Lower lobe of right lung (tissue), 2 donors: Measurements from ENCODE around the gene RBM20. TPM values are rescaled to one million over a fixed set of nuclear protein-coding genes. Genes with fewer than 3 reads are reported as not detected.
"Not testable (repeated sequence)": the region's sequence is repeated elsewhere in the genome, so short reads cannot be mapped to it uniquely, and the experiment has no call there.

ENCODE experiments used
- ATAC-seq, 2 donors: fragments of 200-7000 bp; cut with Tn5 transposase; one replicate each; pipeline ENCODE4 v1.9.1; 2020 to 2022; ENCODE audit warnings: mild to moderate bottlenecking in 2 of 2, moderate library complexity in 2 of 2
- DNase-seq: peaks from one replicate; pipeline ENCODE4 v3.0.0-alpha.2; 2020
- H3K27ac ChIP-seq: fragments of 200-600 bp; one replicate; pipeline ENCODE4 v1.8.0; 2022
- H3K27me3 ChIP-seq: fragments of 200-600 bp; one replicate; pipeline ENCODE4 v1.8.0; 2022; ENCODE audit warnings: low read depth
- H3K36me3 ChIP-seq: fragments of 200-600 bp; one replicate; pipeline ENCODE4 v1.8.0; 2022; ENCODE audit warnings: mild to moderate bottlenecking
- H3K4me1 ChIP-seq: fragments of 200-600 bp; one replicate; pipeline ENCODE4 v1.8.0; 2022
- H3K4me3 ChIP-seq: fragments of 200-600 bp; one replicate; pipeline ENCODE4 v1.8.0; 2022; ENCODE audit warnings: mild to moderate bottlenecking
- H3K9me3 ChIP-seq: fragments of 200-600 bp; one replicate; pipeline ENCODE4 v1.8.0; 2022
- intact Hi-C: fragments of 100-400 bp; cut with DNase I; formaldehyde crosslinking; loops from one replicate; pipeline ENCODE4 v1.11.0; 2022
- total RNA-seq: library from RNA; stranded (reverse); fragmentation: NEBNext Ultra II Directional; extraction: Animal tissue kit (Norgen Biotek cat#: 25700); gene quantifications from one replicate; pipeline ENCODE4 v1.2.1, GENCODE V29; 2021
- TF ChIP-seq, protein P1 (sequence below): fragments of 200-600 bp; IDR thresholded peaks from one replicate; pipeline ENCODE4 v1.8.0; 2022; ENCODE audit warnings: antibody characterized with exemption, mild to moderate bottlenecking
- donor health status: DM: no; HTN: yes; CAD: no; lungs with severe emphysema.

The RBM20 gene
- total RNA-seq, 1 donor from 2014 or later: 1.0 TPM

DNA sequence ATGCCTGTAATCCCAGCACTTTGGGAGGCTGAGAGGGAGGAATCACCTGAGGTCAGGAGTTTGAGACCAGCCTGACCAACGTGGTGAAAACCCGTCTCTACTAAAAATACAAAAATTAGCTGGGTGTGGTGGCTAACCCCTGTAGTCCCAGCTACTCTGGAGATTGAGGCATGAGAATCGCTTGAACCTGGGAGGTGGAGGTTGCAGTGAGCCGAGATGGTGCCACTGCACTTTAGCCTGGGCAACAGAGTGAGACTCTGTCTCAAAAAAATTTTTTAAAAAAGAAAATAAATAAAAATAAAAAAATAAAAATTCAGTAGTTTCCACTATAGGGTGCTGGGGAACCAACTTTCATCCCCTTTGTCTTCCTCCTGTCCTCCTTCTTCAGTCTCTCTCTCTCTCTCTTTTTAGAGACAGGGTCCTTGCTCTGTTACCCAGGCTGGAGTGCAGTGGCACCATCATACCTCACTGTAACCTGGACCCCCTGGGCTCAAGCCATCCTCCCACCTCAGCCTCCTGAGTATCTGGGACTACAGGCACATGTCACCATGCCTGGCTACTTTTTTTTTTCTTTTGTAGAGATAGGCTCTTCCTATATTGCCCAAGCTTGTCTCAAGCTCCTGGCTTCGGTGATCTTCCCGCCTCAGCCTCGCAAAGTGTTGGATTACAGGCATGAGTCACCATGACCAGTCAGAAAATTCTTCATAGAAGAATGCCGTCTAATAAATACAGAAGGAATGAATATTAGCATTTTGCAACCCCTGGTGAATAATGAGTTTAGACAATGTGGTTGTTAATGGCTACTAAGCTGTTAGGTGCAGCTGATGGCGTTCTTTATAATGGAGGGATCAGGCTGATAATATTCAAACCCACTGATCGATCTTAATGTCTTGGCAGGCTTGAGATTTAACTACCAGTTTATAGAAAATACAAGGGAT lies 20.6 kb downstream of the RBM20 start:
- no peaks in the 10 kb centered on the region for H3K4me1 ChIP-seq
- peaks cover 32% of the 10 kb centered on the region for H3K27me3 ChIP-seq
- ATAC-seq (no peak), DNase-seq (no peak)
- no peaks in the 10 kb centered on the region for H3K36me3 ChIP-seq
- intact Hi-C loops: no loop called here
- H3K9me3 ChIP-seq: no peaks in the 10 kb centered on the region
- no peak overlapping the region for H3K27ac ChIP-seq
- TF ChIP-seq, protein P1, sequence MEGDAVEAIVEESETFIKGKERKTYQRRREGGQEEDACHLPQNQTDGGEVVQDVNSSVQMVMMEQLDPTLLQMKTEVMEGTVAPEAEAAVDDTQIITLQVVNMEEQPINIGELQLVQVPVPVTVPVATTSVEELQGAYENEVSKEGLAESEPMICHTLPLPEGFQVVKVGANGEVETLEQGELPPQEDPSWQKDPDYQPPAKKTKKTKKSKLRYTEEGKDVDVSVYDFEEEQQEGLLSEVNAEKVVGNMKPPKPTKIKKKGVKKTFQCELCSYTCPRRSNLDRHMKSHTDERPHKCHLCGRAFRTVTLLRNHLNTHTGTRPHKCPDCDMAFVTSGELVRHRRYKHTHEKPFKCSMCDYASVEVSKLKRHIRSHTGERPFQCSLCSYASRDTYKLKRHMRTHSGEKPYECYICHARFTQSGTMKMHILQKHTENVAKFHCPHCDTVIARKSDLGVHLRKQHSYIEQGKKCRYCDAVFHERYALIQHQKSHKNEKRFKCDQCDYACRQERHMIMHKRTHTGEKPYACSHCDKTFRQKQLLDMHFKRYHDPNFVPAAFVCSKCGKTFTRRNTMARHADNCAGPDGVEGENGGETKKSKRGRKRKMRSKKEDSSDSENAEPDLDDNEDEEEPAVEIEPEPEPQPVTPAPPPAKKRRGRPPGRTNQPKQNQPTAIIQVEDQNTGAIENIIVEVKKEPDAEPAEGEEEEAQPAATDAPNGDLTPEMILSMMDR: no peak
- no peak overlapping the region for H3K4me3 ChIP-seq

DNA sequence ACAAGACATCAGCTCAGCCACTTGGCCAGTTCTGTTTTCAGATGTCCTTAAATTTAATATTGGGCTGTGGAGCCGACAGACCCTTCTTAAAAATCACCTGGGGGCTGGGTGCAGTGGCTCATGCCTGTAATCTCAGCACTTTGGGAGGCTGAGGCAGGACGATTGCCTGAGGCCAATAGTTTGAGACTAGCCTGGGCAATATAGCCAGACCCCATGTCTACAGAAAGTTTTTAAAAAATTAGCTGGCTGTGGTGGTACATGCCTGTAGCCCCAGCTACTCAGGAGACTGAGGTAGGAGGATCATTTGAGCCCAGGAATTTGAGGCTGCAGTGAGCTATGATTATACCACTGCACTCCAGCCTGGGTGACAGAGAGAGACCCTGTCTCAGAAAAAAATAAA lies 22.1 kb downstream of the RBM20 start:
- intact Hi-C loops, H3K27ac ChIP-seq, H3K4me1 ChIP-seq, H3K36me3 ChIP-seq, H3K9me3 ChIP-seq, H3K4me3 ChIP-seq, ATAC-seq, DNase-seq: not testable (repeated sequence)
- H3K27me3 ChIP-seq: peaks cover 35% of the 10 kb centered on the region

DNA sequence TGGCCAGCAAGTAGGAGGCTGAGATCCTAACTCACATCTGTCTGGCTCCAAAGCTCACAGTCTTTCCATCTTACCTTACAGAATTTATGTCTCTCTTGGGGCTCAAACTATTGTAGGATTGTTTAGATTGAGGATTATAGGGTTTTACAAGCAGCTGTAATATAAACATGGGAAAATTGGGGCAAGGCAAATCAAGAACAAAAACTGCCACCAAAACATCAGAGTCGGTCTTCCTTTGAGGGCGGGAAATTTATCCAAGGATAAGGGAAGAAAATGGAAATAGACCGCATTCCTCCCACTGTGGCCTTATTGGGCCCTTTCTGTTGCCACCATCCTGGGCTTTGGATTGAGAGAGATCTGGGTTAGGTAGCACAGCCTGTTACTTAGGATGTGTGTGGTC lies 22.5 kb downstream of the RBM20 start:
- intact Hi-C loops: no loop called here
- Histone ChIP-seq H3K4me1 (peaks cover 1% of the 10 kb centered on the region), H3K27ac (no peak overlapping the region), H3K27me3 (peaks cover 35% of the 10 kb centered on the region), H3K4me3 (no peak overlapping the region), H3K9me3 (no peaks in the 10 kb centered on the region), H3K36me3 (no peaks in the 10 kb centered on the region)
- TF ChIP-seq, protein P1: no peak
- ATAC-seq: no peak
- no peak for DNase-seq

DNA sequence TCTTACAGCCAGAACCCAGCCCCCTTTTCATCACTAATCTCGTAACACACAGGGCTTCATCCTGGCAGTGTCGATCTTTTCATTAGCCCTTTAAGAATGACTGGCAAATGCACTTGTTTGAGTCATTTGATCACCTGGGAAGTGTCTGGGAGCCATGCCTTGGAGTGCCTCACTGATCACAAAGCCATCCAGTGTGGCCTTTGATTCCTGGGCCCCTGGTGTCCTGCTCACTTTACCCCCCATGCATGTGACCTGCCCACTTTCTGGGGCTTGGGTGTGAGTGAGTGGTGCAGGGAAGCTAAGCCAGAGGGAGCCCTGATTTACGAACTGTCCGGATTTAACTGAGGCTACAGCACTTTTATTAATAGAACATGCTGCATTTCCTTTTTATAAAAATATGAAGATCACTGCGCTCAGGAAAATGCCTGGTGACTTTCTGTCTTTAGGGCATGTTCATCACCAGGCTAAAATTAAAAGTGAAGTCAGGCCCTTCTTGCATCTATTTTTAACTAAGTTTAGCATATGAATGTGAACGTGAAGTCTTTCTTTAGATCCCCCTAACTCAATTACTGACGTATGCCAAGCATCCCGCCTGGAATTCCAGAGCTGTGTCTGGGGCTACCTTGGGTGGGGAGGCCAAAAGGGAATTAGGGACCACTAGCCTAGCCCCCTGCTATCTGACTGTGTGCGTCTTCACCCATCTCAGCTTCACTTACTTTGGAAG lies 23.6 kb downstream of the RBM20 start:
- H3K27me3 ChIP-seq: peaks cover 37% of the 10 kb centered on the region
- H3K9me3 ChIP-seq: no peaks in the 10 kb centered on the region
- DNase-seq (no peak), ATAC-seq (no peak)
- no peak overlapping the region for H3K4me3 ChIP-seq
- TF ChIP-seq, protein P1: no peak
- intact Hi-C loops: no loop called here
- no peaks in the 10 kb centered on the region for H3K36me3 ChIP-seq
- no peak overlapping the region for H3K27ac ChIP-seq
- H3K4me1 ChIP-seq: peaks cover 12% of the 10 kb centered on the region

DNA sequence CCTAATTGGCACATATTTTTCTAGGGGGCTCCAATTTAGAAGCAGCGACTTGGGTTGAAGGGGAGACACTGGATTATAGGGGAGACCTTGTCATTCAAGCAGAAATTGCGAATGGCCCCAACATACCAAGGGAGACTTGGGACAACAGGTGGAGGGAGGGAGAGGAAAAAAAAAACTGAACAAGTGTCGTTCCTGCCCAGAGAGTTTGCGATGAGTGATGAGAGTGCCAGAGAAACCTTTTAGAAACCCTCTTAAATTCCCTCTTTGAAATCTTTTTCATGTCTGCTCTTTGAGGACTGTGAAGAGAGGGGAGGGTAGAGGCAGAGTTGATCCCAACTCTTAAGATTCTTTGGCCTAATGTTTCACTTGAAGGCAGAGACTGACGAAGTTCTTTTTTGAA lies 24.3 kb downstream of the RBM20 start:
- peaks cover 12% of the 10 kb centered on the region for H3K4me1 ChIP-seq
- no peaks in the 10 kb centered on the region for H3K36me3 ChIP-seq
- H3K27me3 ChIP-seq: peaks cover 34% of the 10 kb centered on the region
- H3K4me3 ChIP-seq: no peak overlapping the region
- DNase-seq (no peak), ATAC-seq (no peak)
- no peaks in the 10 kb centered on the region for H3K9me3 ChIP-seq
- TF ChIP-seq, protein P1: no peak
- intact Hi-C loops: no loop called here
- no peak overlapping the region for H3K27ac ChIP-seq

DNA sequence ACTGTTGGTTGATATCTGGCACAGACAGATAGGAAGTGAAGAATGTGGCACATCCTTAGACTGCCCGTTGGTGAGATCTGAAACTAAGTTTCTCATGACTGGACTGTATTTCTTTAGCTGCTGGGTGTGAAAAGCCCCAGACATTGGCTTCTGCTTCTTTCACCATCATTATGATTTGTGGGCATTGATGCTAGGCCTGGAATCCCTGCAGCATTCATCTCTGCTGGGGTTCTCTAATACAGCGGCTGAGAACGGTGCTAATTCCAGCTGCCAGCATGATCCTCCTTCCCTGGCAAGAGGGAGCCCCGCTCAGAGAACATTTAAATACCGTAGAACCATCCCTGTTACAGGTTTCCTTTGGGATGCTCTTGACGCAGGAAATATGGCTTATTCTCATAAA lies 26.2 kb downstream of the RBM20 start:
- H3K27ac ChIP-seq: no peak overlapping the region
- H3K9me3 ChIP-seq: no peaks in the 10 kb centered on the region
- H3K4me3 ChIP-seq: no peak overlapping the region
- peaks cover 35% of the 10 kb centered on the region for H3K27me3 ChIP-seq
- peaks cover 12% of the 10 kb centered on the region for H3K4me1 ChIP-seq
- intact Hi-C loops: no loop called here
- TF ChIP-seq, protein P1: no peak
- no peak for DNase-seq
- ATAC-seq: no peak
- H3K36me3 ChIP-seq: no peaks in the 10 kb centered on the region
